Gastroesophageal sphincter (tissue), 4 donors: ENCODE results near the gene CCDC171. TPM values are rescaled to one million over a fixed set of nuclear protein-coding genes. Genes with fewer than 3 reads are reported as not detected.
"Not testable (repeated sequence)": the region's sequence is repeated elsewhere in the genome, so short reads cannot be mapped to it uniquely, and the experiment has no call there.

Source experiments
- ATAC-seq: fragments of 150-250 bp; one replicate; pipeline ENCODE4 v1.9.1; 2016; ENCODE audit warnings: mild to moderate bottlenecking, moderate library complexity
- H3K27ac ChIP-seq, 4 donors: fragments of 200-600 bp; sonication (generic) in 3 of 4; 1 replicate in 3 of 4; 2 replicates in 1 of 4; pipeline ENCODE4 v1.5.1; 2016 to 2019
- H3K27me3 ChIP-seq: fragments of 200-600 bp; sonication (generic); one replicate; pipeline ENCODE4 v1.5.1; 2019
- H3K36me3 ChIP-seq, 2 donors: fragments of 200-600 bp; sonication (generic); one replicate each; pipeline ENCODE4 v1.5.1; 2019; ENCODE audit warnings: control low read depth in 1 of 2
- H3K4me1 ChIP-seq, 3 donors: fragments of 200-600 bp; sonication (generic); 1 replicate in 2 of 3; 2 replicates in 1 of 3; pipeline ENCODE4 v1.5.1; 2016 to 2019; ENCODE audit warnings: control low read depth in 2 of 3
- H3K4me3 ChIP-seq, 2 donors: fragments of 200-600 bp; sonication (generic); one replicate each; pipeline ENCODE4 v1.5.1; 2019; ENCODE audit warnings: mild to moderate bottlenecking in 1 of 2, moderate library complexity in 1 of 2
- H3K9me3 ChIP-seq, 3 donors: fragments of 200-600 bp; sonication (generic); one replicate each; pipeline ENCODE4 v1.5.1; 2017 to 2019; ENCODE audit warnings: control low read depth in 2 of 3
- EP300 ChIP-seq: sonication (generic); formaldehyde crosslinking; IDR thresholded peaks from one replicate; pipeline ENCODE4 v1.6.1; 2017; ENCODE audit warnings: antibody characterized with exemption, mild to moderate bottlenecking
- POLR2A ChIP-seq, 2 donors: fragments of 450-650 bp; IDR thresholded peaks; one replicate each; pipeline ENCODE4 v1.6.1; 2017; ENCODE audit warnings: antibody characterized with exemption in 2 of 2, mild to moderate bottlenecking in 2 of 2, moderate library complexity in 1 of 2
- POLR2AphosphoS5 ChIP-seq: sonication (generic); formaldehyde crosslinking; IDR thresholded peaks from one replicate; pipeline ENCODE4 v1.6.1; 2017; ENCODE audit warnings: antibody characterized with exemption
- WGBS, 2 donors: methylation state at CpG; one replicate each; pipeline ENCODE4 v1.1.5; 2018; ENCODE audit warnings: low coverage in 1 of 2; 5-methylcytosine and 5-hydroxymethylcytosine counted together
- total RNA-seq, 4 donors: library from RNA; depleted of rRNA; stranded (reverse); fragments of >200 nt; gene quantifications; one replicate each; pipeline ENCODE4 v1.1.0, GENCODE V29; 2016
- TF ChIP-seq, protein P1 (sequence below), 4 experiments: fragments of 200-600 bp in 2 of 4; fragments of 450-650 bp in 2 of 4; sonication (generic) in 1 of 4; IDR thresholded peaks; one replicate each; pipeline ENCODE4 v1.5.1; 2017 to 2019; ENCODE audit warnings: antibody characterized with exemption in 4 of 4, mild to moderate bottlenecking in 2 of 4, moderate library complexity in 2 of 4

Gene CCDC171
- total RNA-seq, 4 donors from 2014 or later = 0.94 to 4.5 (median 2.8) TPM

DNA sequence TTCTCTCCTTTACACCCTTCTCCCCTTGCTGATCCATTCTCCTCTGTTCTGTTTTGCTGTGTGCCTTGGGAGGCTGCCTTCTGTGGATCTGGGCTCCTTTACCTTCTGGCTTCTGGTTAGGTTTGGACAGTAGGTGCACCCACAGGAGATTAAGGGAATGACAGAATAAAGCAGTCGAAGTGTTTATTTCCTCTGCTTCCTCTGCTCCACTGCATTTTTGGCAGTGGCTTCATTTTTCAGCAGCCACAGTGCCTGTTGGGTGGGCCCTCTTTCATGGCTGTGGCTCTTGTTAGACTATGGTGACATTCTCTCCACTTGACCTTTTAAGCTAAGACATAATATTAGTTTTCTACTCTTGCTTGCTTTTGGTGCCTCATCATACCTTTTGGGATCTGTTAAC lies 144.1 kb downstream of the CCDC171 start:
- TF ChIP-seq POLR2AphosphoS5 (no peak), POLR2A (IDR thresholded peaks at IDR 0.05) (no peak), EP300 (no peak)
- TF ChIP-seq, protein P1, sequence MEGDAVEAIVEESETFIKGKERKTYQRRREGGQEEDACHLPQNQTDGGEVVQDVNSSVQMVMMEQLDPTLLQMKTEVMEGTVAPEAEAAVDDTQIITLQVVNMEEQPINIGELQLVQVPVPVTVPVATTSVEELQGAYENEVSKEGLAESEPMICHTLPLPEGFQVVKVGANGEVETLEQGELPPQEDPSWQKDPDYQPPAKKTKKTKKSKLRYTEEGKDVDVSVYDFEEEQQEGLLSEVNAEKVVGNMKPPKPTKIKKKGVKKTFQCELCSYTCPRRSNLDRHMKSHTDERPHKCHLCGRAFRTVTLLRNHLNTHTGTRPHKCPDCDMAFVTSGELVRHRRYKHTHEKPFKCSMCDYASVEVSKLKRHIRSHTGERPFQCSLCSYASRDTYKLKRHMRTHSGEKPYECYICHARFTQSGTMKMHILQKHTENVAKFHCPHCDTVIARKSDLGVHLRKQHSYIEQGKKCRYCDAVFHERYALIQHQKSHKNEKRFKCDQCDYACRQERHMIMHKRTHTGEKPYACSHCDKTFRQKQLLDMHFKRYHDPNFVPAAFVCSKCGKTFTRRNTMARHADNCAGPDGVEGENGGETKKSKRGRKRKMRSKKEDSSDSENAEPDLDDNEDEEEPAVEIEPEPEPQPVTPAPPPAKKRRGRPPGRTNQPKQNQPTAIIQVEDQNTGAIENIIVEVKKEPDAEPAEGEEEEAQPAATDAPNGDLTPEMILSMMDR (IDR thresholded peaks at IDR 0.05) = no peak
- WGBS, 2 donors = 0 to 17% methylated on average over 1 of the region's 1 CpG
- H3K36me3 ChIP-seq = no peaks in the 10 kb centered on the region
- no peak for ATAC-seq
- no peaks in the 10 kb centered on the region for H3K4me1 ChIP-seq
- no peak overlapping the region for H3K4me3 ChIP-seq
- no peak overlapping the region for H3K27ac ChIP-seq
- no peaks in the 10 kb centered on the region for H3K27me3 ChIP-seq
- no peaks in the 10 kb centered on the region for H3K9me3 ChIP-seq

DNA sequence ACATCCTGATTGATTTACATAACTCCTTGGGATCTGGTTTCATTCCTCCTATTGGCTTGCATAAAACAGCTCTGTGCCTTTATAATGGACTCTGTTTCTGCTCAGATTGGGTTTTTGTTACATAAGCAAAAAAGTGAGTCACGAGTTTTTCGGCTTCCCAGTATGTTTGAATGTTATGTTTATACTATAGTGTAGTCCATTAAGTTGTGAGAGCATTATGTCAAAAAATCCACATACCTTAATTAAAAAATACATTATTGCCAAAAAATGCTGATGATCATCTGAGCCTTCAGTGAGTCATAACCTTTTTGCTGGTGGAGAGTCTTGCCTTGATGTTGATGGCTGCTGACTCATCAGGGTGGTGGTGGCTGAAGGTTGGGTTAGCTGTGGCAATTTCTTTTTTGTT lies 144.6 kb downstream of the CCDC171 start:
- no peak for ATAC-seq
- 57 to 65% methylated on average over 2 of the region's 2 CpGs for WGBS, 2 donors
- TF ChIP-seq, protein P1 (IDR thresholded peaks at IDR 0.05) = no peak
- no peak for TF ChIP-seq EP300
- no peak for TF ChIP-seq POLR2A (IDR thresholded peaks at IDR 0.05)
- no peak for TF ChIP-seq POLR2AphosphoS5
- no peak overlapping the region for H3K27ac ChIP-seq
- no peaks in the 10 kb centered on the region for H3K4me1 ChIP-seq
- no peak overlapping the region for H3K4me3 ChIP-seq
- no peaks in the 10 kb centered on the region for H3K27me3 ChIP-seq
- no peaks in the 10 kb centered on the region for H3K36me3 ChIP-seq
- no peaks in the 10 kb centered on the region for H3K9me3 ChIP-seq

DNA sequence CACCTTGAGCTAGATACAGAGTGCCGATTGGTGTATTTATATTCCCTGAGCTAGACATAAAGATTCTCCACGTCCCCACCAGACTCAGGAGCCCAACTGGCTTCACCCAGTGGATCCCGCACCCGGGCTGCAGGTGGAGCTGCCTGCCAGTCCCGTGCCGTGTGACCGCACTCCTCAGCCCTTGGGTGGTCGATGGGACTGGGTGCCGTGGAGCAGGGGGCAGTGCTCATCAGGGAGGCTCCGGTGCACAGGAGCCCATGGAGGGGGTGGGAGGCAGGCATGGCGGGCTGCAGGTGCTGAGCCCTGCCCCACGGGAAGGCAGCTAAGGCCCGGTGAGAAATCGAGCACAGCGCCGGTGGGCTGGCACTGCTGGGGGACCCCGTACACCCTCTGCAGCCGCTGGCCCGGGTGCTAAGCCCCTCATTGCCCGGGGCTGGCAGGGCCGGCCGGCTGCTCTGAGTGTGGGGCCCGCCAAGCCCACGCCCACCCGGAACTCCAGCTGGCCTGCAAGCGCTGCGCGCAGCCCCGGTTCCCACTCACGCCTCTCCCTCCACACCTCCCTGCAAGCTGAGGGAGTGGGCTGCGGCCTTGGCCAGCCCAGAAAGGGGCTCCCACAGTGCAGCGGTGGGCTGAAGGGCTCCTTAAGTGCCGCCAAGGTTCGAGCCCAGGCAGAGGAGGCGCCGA lies 147.2 kb downstream of the CCDC171 start:
- H3K27ac ChIP-seq, H3K36me3 ChIP-seq, ATAC-seq, H3K4me1 ChIP-seq, H3K27me3 ChIP-seq, H3K4me3 ChIP-seq, H3K9me3 ChIP-seq: not testable (repeated sequence)
- no CpG with 5 or more reads among the region's 36 CpGs for WGBS, 2 donors

DNA sequence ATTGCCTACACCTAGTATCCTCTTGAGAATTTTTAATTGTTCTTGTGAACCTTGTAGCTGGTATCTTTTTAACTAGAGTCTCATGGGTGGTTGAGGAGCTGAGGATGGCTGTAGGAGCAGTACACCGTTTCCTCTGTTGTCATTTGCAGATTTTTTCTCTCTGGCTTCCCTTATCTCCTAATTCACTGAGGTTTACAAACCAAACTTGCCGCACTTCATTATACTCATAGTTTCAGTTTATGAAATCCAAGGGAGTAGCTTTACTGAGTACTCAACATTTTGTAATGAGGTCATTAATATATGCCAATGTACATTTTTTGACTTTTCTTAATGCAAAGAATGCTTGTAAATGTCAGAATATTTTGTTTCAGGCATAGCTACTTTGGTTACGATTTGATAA lies 154.2 kb downstream of the CCDC171 start:
- H3K27ac ChIP-seq = no peak overlapping the region
- H3K4me1 ChIP-seq = no peaks in the 10 kb centered on the region
- 93 to 96% methylated on average over 3 of the region's 3 CpGs for WGBS, 2 donors
- no peaks in the 10 kb centered on the region for H3K9me3 ChIP-seq
- no peak for ATAC-seq
- TF ChIP-seq POLR2A (IDR thresholded peaks at IDR 0.05) (no peak), EP300 (no peak), POLR2AphosphoS5 (no peak)
- TF ChIP-seq, protein P1 (IDR thresholded peaks at IDR 0.05) = no peak
- no peak overlapping the region for H3K4me3 ChIP-seq
- no peaks in the 10 kb centered on the region for H3K27me3 ChIP-seq
- no peaks in the 10 kb centered on the region for H3K36me3 ChIP-seq

DNA sequence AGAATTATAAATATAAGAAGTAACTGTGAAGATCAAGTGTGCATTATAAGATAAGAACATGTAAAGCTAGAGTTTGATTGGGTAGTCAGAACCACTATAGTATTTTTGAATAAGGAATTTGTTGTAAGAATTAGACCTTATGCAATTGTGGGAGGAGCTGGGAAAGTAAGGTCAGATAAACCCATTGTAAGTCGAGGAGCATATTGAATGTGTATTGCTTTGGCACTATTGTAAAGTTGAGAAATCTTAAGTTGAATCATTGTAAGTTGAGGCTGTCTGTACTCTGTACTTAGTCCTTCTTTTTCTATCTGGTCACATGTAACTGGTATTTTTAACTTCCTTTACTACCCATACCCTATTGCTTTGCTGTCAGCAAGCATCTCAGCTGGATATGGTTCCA lies 158.7 kb downstream of the CCDC171 start:
- WGBS, 2 donors = 88 to 90% methylated on average over 1 of the region's 1 CpG
- H3K36me3 ChIP-seq = no peaks in the 10 kb centered on the region
- H3K4me1 ChIP-seq = no peaks in the 10 kb centered on the region
- no peak overlapping the region for H3K27ac ChIP-seq
- no peaks in the 10 kb centered on the region for H3K9me3 ChIP-seq
- no peaks in the 10 kb centered on the region for H3K27me3 ChIP-seq
- no peak for ATAC-seq
- H3K4me3 ChIP-seq = no peak overlapping the region
- TF ChIP-seq POLR2AphosphoS5 = no peak
- TF ChIP-seq, protein P1 (IDR thresholded peaks at IDR 0.05) = no peak
- TF ChIP-seq EP300 = no peak
- no peak for TF ChIP-seq POLR2A (IDR thresholded peaks at IDR 0.05)
